HG03439 (cell line): ENCODE measurements around the gene ARHGAP23.

ENCODE experiments used
- ATAC-seq: cut with Tn5 transposase; IDR thresholded peaks from one replicate; pipeline ENCODE4 v1.9.1; 2021; ENCODE audit warnings: mild to moderate bottlenecking, moderate library complexity; ENCODE audit not compliant: unreplicated experiment

ARHGAP23 gene

DNA sequence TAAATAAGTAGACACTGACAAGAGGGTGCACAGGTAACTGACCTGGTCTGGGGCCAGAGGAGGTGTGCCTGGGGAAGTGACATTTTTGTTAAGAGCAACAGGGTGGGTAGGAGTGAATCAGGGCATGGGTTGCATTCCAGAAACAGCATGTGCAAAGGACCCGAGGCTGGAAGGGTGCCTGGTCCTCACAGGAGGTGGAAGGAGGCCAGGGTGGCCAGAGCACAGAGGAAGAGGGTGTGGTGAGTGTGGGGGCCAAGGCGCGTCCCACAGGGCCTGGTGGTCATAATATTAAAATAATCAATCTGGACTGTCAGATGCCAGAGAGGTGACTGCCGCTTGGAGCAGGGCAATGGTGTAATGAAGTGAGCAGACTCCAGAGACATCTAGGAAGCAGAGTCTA, 14.3 kb downstream of the ARHGAP23 start:
- ATAC-seq: no peak

DNA sequence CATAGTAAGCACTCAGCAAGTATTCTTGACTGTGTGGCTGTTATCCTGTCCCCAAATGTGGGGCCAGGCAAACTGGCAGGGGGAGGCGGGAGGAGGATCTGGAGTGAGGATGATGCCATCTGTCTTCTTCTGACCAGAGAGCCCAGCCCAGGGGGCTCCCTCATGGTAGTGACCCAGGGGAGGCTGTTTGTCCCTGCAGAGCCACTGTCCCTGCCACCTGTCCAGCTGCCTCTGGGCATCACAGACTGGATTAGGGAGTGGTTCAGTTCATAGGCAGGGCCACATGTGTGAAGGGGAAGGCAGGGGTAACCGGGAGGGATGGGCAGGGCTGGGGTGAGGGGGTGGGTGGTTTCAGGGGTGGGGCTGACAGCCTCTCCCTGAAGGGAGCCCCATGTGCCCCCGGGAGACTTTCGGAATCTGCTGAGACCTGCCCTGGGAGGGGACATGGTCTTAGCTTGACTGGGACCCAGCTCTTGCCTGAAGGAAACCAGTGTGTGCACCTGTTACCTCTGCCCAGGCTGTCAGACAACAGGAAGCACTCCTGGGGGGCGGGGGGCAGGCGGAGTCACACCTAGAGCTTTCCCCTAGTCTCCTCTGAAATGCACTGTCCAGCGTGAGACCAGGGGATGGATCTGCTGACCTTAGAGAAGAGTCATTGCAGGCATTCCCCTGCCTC, 15.2 kb downstream of the ARHGAP23 start:
- no peak for ATAC-seq

DNA sequence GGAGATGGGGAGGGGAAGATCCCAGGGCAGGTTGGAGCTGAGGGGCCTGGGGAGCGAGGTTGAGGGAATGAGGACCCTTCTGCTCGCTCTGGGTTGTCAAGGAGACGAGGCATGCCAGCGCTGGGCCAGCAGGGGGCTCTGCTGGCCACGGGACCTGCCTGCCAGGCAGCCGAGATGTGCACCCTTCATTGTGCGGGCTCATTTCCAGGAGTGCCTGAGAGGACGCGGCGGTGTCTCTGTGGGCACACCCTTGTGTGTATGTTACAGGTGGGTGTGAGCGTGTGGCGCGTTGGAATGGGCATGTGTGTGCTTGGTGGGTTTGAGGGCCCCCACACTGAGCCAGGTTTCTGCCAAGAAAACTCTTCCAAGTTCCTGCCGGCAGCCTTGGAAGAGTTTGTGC, 15.9 kb downstream of the ARHGAP23 start:
- no peak for ATAC-seq

DNA sequence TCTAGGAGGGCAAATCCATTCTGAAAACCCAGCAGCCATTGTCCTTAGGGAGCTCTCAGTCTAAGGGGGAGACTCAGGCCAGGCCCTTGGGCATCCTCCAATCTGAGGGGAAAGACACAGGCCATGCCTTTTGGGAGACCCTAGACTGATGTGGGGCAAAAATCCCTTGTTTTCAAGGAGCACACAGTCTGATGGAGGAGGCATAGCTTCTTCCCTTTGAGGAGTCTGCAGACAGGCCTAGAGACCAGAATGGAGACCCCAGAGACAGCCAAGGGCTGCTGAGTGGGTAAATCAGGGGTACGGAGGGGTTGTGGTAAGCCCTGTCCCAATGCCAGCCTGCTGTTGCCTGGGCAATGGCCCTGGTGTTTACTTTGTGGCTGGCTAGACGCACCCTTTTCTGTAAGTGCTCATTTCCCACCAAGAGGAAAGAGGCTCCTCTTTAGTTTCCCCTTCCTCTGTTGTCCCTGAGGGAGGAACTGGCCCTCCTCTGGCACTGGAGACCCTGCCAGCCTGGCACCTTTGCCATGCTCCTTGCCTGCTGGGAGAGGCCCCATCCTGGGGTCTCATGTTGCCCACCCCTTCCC, 19.3 kb downstream of the ARHGAP23 start:
- ATAC-seq: no peak

DNA sequence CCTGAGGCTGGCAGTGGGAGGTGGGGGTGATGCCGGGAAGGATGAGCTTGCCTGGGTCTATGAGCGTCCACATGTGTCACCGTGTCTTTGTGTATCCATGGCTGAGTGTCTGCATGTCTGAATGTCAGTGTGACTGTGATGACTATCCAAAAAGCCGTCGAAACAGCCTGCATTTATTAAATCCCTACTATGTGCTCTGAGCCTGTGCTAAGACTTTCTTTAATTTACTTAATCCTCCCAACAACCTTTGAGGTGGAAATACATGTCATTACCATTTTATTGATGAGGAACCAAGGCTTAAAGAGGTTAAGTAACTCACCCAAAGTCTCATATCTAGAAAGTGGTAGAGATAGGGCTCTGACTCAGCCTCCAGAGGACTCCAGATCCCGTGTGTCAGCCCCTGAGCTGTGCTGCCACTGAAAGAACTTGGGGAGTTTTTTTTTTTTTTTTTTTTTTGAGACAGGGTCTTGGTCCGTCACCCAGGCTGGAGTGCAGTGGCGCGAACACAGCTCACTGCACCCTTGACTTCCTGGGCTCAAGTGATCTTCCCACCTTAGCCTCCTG, 20.0 kb downstream of the ARHGAP23 start:
- ATAC-seq: no peak

DNA sequence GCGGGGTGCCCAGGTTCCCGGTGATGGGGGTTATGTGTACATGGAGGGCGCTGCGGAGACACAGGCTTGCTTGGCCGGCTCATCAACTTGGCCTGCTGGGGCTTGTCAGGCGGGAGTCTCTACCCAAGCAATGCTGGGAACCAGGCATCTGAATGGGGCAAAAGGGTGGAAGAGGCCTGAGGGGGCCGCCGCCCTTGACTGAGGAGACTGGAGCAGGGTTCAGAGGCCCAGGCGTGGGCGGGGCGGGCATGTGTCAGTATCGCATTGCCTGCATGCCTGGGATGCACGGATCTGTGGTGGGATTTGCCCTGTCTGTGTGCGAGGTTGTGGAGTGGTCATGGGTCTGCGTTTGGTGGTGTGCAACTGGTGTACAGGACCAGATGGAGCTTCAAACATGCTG, 21.1 kb downstream of the ARHGAP23 start:
- ATAC-seq: no peak

DNA sequence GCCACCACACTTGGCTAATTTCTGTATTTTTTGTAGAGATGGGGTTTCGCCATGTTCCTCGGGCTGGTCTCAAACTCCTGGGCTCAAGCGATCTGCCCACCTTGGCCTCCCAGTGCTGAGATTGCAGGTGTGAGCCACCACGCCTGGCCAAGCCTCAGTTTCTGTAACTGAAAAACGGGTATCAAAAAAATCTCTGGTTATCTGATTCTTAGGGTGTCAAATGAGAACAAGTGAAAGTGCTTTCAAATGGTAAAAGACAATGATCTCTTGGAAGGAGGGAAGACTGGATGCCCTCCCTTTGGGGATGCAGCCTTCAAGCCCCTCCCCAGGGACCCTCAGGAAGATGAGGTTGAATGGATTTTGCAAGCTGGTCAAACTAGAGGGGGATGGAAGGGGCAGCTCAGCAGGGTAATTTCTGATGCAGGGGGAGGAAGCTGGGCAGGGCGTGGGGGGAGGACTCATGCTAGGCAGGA, 22.3 kb downstream of the ARHGAP23 start:
- ATAC-seq: no peak

DNA sequence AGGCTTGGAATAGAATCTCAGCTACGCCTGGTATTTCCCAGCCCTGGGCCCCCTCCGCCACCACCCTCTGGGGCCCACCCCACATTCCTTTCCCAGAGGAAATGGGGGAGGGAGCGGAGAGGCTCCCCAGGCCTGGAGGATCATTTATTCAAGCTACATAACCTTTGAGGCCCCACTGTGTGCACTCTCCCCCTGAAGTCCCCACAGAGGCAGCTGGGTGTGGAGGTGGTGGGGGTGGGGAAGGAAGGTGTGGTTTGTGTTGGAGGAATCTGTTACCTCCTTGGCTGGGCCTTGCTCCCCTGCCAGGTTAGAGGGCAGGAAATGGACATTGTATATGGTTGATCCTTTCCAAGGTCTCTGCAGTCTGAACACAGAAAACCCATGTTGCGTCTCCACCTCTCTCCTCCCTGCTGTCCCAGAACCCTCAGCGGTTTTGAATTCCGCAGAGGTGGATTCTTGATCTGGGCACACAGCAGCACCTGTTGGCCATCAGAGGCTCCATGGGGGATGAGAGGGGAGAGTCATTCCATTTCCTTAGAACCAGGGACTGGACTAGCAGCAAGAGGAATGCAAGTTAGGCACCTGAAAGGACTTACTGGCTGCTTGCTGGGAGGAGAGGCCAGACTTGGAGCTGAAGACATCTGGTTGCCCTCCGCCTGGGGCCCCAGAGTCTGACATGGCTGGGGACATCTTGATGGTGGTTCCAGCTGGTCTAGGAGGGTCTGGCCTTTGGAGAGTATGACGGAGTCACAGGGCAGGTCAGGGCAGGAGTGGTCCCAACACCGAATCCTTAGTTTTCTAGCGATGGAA, 23.0 kb downstream of the ARHGAP23 start:
- ATAC-seq: no peak

DNA sequence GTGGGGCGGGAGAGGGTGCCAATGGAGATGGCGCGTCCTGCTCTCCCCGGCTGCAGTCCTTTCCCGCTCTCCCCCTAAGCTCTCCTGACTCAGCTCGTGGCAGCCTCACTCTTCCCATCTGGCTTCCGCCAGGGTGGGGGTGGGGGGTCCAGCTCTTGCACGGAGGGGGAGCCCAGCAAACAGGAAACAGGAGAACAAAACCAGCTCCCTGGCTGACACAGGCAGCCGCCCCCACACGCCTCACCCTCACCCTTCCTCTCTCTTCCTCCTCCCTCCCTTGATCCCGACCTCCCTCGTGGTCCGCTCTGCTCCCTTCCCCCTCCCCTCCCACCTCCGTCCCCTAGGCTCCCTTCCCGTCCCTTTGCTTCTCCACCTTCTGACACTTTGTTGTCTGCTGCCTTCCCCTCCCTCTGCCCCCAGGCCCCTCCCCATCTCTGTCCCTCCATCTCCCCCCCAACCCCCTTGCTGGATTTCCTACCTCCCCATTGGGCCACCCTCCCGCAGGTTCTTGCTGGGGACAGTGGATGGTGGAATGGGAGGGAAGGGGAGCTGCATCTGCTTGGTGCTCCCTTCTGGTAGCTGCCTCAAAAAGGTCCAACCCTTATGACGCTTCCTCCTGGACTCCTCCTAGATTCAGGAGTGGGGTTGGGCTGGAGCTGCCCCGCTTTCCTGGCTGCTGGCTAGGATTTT, 23.7 kb downstream of the ARHGAP23 start:
- no peak for ATAC-seq

DNA sequence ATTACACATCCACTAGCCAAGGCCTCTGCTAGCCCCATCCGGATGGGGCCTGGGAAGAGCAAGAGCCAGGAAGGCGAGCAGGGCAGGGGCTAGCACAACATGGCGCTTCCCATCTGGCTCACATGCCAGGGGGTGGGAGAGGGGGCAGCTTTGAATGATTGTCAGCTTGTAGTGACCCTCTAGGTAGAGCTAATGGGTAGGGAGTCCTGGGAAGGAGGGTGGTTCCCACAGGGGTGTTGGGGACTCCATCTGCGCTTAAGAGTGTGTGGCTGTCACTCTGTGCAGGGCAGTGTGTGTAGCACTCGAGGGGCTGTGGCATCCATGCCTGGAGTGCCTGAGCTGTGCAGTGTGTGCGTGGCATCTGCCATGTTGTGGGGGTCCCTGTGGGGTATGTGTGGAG, 24.5 kb downstream of the ARHGAP23 start:
- ATAC-seq: no peak

DNA sequence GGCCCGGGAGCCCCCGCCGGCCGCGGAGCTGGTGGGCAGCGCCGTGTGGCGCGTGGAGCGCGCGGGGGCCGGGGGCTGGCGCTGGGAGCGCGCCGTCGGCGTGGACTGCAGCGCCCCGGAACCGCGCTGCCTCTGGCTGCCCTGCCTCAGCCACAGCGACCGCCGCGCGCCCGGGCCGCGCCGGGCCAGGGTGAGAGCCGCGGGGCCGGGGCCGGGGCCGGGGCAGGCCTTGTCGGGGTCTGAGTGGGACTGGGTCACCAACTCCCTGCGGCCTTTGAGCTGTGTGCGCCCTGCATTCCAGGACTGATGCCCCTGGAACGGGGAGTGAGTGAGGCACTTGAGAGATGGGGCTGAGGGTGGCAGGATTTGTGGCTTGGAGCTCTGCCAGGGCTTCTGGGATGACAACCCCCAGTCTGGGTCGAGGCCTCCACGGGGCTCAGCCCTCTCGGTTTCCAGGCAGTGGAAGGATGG, 25.7 kb downstream of the ARHGAP23 start:
- ATAC-seq: no peak

DNA sequence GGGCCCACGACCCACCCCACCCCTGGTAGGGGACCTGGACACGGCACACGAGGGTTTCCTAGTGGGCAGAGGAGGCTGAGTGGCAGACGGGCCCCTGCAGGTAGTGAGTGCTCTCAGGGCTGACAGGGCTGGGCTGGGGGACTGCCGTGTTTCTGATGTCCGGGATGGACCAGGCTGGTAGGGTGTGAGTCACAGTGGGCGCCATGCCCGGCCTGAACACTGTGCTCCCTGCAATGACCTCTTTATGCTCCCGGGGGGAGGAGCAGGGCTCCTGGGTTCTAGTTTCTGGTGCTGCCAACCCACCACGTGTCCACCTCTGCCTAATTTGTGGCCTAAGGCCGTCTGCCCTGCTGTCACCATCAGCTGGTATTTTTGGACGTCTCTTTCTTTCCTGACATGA, 26.3 kb downstream of the ARHGAP23 start:
- ATAC-seq: no peak

DNA sequence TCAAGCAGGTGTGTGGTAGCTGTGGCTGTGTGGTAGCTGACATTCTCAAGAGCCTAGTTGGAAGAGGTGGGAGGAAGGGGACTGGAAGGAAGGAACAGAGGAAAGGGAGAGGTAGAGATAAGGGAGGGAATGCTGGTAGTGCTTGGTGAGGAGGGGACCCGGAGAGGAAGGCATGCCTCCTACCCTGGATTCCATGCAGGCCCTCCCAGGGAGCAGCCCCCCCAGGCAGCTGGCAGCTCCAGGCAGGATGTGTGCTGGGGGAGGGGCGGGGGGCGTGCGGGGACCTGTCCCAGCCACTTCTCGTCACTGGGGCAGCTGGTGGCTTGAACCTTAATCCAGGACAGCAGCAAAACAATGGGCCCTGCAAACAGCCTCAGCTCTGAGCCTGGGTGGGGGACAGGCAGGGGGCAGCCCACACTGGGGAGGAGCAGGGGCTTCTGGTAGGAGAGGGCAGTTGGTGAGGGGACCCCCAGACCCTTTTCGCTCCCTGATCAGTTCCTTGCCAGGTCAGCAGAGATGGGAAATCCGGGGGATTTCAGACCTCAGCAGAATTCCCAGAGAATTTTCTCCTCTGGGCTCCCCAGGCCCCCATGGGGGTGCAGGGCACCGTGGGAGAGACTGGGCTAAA, 27.1 kb downstream of the ARHGAP23 start:
- ATAC-seq: no peak

DNA sequence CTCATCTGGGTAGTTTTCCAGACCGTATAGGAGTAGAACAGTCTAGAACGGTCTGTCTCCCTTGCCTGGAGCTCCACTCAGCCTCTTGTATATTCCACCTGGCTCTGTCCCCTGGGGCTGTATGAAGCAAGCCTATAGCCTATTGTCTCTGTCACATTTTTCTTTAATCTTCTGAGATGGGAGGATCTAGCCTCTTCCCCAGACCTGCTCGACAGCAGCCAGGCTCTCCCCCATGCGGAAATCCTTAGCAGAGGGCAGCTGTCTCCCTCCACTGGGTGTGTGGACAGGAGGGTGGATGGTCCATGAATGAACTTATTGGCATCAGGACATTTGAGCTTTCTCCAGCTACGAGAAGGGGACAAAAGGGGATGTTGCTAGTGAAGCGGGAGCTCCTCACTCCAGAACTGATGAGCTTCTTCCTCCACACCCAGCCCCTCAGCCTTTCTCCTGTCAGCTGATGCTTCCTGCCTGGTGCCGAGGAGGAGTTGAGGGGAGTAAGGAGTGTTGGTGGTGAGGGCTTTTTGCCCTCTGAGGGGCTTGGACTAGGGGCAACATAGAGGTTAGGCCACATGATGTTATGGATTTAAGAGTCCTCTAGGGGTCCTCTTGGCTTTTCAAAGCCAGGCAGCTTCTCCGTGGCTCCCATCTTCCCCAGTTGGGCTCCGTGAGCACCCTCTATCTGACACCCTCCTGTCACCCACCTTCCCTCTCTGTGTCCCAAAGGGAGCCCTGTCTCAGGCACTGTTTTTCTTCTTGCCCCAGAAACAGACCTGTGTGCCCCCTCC, 28.0 kb downstream of the ARHGAP23 start:
- ATAC-seq: no peak

DNA sequence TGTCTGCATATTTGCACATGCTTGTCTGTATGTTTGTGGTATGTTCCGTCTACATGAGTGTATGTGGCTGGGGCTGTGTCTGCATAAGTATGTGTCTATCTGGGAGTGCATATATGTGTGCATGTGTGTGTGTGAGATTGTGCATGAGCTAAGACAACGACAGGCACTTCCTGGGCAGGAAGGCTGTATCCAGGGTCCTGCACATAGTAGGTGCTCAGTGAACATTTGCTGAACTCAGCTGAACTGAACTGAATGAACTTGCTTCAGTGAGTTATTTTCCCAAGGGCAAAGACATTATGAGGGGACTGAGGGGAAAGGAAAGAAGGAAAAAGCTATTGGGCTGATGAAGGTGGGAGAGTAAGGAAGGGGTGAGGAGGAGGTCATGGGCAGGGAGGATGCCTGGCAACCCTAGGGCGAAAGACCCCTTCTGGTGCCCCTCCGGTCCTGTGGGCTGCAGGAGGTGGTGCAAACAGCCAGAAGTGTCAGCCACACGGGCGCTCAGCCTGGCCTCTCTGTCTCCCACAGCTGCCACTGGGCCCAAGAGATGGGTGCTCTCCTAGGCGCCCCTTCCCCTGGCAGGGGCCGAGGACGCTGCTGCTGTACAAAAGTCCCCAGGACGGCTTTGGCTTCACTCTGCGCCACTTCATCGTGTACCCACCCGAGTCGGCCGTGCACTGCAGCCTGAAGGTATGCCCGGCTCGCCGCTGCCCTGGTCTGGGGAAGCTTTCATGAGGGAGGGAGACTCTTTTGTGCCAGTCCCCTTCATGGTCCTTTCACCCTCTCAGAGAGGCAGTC, 29.5 kb downstream of the ARHGAP23 start:
- no peak for ATAC-seq

DNA sequence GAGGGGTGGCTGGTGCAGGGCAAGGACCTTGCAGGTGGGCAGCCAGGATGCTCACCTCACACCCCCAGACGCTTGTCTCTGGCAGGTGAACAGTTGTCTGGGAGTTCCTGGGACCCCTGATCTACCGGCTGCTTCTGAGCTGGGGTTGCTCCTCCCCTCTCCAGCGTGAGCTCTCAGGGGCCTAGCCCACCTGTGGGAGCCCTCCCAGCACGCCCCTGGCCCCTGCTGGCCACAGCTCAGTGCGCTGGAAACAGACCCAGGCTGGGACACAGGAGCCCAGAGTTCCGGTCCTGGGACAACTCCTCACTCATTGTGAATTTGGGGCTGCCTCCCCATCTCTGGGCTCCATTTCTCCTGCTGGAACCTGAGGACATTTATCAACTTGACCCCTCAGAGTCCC, 30.3 kb downstream of the ARHGAP23 start:
- ATAC-seq: no peak

DNA sequence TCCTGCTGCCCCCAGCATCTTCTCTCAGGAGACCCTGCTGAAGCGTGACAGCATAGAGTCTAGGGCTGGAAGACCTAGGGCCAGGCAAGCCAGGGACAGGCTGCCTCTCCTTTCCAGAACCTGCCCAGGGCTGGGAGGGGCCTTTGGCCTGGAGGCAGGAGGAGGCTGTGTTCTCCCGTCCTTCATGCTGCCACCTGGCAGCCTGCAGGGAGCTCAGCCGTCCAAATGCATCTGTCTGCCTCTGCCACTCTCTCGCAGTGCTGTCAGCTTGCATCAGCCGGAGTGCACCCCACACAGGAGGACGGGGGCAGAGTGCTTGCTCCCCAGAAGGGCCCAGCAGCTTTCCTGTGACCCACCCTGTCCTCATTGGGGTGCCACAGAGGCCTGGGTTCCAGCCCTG, 31.3 kb downstream of the ARHGAP23 start:
- ATAC-seq: no peak

DNA sequence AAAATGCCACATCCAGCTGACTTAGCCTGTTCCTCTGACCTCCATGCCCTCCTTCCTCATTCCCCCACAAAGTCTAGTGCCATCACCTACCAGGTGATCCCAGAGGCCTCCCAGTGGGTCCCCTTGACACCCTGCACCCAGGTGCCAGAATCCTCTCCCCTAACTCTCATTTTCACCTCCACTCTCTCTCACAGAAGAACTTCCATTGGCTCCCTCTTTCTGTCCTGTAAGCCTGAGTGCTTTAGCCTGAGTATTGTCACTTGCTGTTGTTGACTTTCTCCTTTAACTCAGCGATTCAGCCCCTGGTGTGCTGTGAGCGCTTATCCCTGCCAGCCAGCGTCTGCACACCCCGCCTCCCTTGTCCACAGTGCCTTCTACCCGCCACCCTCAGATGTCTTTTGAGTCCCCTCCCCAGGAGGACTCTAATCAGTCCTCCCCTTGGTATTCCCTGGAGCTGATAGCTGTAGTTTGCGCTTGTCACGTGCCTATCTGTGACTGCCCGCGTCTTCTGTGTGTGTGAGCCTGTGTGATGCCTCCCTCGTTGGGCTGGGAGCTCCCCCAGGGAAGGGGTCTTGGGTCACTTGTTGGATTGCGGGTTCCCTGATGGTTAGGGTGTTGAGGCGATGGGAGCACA, 31.9 kb downstream of the ARHGAP23 start:
- ATAC-seq: no peak
